ENCODE data around the gene ZNF562.

The ZNF562 gene

DNA sequence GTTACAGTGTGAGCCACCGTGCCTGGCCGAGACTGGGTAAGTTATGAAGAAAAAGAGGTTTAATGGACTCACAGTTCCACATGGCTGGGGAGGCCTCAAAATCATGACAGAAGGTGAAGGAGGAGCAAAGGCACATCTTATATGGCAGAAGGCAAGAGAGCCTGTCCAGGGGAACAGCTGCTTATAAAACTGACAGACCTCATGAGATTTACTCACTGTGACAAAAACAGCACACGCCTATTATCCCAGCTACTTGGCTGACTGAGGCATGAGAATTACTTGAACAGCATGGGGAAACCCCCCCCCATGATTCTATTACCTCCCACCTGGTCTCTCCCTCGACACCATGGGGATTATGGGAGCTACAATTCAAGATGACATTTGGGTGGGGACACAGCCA is 30.4 kb downstream of the ZNF562 start:
- no peak for DNase-seq (ENCODE audit: low read depth in 2 of 2)

DNA sequence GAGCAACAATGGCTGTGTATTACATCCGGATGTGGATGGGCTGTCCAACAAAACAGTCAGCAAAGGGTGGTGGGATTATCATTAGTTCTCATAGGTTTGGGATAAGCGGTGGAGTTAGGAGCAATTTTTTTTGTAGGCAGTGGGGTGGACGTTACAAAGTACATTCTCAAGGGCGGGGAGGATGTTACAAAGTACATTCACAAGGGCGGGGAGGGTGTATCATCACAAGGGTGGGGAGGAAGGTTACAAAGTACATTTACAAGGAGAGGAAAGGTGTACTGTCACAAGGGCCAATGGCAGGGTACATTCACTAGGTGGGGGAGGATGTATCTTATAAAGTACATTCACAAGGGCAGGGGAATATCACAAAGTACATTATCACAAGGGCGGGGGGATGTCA is 33.1 kb downstream of the ZNF562 start:
- no peak for DNase-seq (ENCODE audit: low read depth in 2 of 2)

DNA sequence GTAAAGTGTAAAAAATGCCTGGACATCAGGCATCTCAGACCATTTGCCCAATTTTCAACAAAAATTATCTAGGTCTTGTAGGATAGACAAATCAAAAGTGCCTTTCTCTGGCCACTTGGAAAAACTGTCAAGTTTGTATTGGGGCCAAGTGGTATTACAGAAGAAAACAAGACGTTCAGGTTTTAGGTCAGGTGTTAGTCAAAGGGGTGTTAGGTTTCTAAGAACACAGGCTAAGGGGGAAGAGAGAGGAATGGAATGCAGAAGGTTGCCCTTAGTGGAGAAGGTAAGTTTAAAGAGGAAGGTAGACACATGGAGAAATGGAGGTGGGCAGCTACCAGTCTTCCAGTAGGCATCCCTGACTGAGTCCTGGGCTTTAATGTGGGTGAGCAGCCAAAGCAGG is 33.9 kb downstream of the ZNF562 start:
- no peak for DNase-seq (ENCODE audit: low read depth in 2 of 2)

DNA sequence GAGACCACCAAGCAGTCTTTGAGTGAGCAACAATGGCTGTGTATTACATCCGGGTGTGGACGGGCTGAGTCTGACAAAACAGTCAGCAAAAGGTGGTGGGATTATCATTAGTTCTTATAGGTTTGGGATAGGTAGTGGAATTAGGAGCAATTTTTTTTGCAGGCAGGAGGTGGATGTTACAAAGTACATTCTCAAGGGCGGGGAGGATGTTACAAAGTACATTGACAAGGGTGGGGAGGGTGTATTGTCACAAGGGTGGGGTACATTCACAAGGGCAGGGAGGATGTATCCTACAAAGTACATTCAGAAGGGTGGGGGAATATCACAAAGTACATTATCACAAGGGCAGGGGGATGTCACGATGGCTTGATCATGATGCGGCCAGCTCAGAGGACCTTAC is 38.9 kb downstream of the ZNF562 start:
- no peak for DNase-seq (ENCODE audit: low read depth in 2 of 2)

GRCh38 chr19:9627856-9628255 is 47.0 kb downstream of the ZNF562 start:
- no peak for DNase-seq (ENCODE audit: low read depth in 2 of 2)

- DNase-seq (ENCODE audit: low read depth in 2 of 2): no peak
These were observed 52.4 kb downstream of the ZNF562 start for GRCh38 chr19:9622531-9622930.

- peak; percentile 78 to 82 for DNase-seq (ENCODE audit: low read depth in 2 of 2)
These were observed 53.5 kb downstream of the ZNF562 start, which contains the start of gene ZNF561 for GRCh38 chr19:9621156-9622037. Gene ZNF561 (minus strand): TSS chr19:9621232. CDS start chr19:9619456, 1,776 bp downstream.

DNA sequence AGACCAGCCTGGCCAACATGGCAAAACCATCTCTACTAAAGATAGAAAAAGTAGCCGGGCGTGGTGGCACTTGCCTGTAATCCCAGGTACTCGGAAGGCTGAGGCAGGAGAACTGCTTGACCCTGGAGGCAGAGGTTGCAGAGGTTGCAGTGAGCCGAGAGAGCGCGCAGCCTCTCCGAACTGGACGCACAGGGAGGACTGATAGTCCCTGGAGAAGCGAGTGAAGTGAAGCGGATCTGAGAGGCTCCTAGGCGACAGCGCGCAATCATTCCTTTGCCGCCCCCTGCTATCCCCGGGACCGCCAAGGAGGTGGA is 54.1 kb downstream of the ZNF562 start:
- no peak for DNase-seq (ENCODE audit: low read depth in 2 of 2)

- DNase-seq (ENCODE audit: low read depth in 2 of 2): no peak
These were observed 59.1 kb downstream of the ZNF562 start for GRCh38 chr19:9615844-9616243.

DNA sequence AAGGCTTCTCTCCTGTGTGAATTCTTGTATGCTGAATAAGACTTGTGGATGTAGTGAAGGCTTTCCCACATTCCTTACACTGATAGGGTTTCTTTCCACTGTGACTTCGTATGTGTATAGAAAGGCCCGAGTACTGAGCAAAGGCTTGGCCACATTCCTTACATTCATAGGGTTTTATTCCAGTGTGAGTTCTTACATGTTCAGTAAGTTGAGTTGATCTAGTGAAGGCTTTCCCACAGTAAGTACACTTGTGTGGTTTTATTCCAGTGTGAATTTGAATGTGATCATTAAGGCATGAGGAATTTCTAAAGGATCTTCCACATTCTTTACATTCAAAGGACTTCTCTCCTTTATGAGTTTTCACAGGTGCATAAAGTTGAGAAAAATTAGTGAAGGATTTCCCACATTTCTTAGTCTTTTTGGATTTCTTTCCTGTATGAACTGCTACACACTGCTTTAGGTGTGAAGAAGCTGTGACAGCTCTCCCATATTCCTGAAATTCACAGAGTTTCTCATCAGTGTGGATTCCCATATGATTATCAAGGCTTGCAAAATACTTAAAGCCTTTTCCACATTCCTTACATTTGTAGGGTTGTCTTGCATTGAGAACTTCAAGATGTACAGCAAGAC is 64.3 kb downstream of the ZNF562 start:
- DNase-seq (ENCODE audit: low read depth in 2 of 2): no peak

- DNase-seq (ENCODE audit: low read depth in 2 of 2): no peak
These were observed 66.0 kb downstream of the ZNF562 start for GRCh38 chr19:9608912-9609311.

DNA sequence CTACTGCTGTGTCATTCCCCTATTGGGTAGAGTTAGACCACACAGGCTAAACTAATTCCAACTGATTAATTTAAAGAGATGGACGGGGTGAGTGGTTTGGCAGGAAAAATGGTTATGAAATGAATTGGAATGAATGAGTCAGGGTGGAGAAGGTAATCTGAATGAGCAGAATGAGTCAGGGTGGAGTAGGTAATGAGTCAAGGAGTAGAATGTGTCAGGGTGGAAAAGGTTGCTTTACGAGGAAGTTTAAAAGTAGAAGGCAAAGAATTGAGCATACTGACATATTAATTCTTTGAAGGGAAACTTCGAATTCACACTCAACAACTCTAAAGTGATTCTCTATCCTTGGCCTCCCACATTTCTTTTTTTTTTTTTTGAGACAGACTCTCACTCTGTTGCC is 77.9 kb downstream of the ZNF562 start:
- no peak for DNase-seq (ENCODE audit: low read depth in 2 of 2)
